NCI-H1417 treated with DMSO at 0.1 percent for 48 hours (cell line): ENCODE results near the gene DIP2B.
"Not testable (repeated sequence)": the region's sequence is repeated elsewhere in the genome, so short reads cannot be mapped to it uniquely, and the experiment has no call there.

Experiments
- DNase-seq: peaks from one replicate; lab custom pipeline; 2025; lab: John Stamatoyannopoulos, UW

DIP2B gene, protein sequence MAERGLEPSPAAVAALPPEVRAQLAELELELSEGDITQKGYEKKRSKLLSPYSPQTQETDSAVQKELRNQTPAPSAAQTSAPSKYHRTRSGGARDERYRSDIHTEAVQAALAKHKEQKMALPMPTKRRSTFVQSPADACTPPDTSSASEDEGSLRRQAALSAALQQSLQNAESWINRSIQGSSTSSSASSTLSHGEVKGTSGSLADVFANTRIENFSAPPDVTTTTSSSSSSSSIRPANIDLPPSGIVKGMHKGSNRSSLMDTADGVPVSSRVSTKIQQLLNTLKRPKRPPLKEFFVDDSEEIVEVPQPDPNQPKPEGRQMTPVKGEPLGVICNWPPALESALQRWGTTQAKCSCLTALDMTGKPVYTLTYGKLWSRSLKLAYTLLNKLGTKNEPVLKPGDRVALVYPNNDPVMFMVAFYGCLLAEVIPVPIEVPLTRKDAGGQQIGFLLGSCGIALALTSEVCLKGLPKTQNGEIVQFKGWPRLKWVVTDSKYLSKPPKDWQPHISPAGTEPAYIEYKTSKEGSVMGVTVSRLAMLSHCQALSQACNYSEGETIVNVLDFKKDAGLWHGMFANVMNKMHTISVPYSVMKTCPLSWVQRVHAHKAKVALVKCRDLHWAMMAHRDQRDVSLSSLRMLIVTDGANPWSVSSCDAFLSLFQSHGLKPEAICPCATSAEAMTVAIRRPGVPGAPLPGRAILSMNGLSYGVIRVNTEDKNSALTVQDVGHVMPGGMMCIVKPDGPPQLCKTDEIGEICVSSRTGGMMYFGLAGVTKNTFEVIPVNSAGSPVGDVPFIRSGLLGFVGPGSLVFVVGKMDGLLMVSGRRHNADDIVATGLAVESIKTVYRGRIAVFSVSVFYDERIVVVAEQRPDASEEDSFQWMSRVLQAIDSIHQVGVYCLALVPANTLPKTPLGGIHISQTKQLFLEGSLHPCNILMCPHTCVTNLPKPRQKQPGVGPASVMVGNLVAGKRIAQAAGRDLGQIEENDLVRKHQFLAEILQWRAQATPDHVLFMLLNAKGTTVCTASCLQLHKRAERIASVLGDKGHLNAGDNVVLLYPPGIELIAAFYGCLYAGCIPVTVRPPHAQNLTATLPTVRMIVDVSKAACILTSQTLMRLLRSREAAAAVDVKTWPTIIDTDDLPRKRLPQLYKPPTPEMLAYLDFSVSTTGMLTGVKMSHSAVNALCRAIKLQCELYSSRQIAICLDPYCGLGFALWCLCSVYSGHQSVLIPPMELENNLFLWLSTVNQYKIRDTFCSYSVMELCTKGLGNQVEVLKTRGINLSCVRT (N-terminal part only)

DNA sequence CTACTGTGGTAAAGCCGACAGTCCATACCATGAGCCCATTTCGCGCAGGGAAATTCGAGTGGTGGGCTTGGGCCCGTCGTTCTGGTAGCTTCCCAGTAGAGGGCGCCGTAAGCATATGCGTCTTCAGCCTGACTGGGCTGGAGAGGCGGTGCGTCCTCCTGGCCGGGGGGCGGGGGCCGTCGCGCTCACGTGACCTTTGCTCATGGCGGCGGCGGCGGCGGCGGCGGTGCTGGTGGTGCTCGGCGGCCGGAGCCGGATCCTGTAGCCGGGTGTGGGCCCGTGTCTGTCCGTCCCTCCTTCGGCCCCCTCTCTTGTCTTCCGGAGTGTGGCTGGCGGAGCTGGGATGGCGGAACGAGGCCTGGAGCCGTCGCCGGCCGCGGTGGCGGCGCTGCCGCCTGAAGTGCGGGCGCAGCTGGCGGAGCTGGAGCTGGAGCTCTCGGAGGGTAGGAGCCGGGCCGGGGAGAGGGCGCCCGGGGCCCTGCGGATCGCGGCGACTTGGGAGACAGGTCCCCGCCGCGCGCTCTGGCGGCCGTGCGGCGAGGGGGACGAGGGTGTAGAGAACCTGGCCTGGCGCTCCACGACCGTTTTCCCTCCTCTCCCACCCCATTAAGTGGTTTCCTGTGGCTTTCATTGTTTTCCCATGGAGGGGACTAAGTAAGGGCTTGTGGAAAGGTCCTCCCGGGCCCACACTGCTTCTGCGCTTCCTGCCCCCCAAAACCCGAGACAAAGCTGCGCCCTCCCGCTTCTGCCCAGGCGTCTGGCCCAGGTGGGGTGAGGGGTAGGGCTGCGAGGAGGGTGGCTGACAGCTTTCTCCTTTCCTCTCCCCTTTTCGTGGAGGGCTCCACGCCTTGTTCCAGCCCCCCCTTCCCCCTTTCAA is at the start of gene DIP2B:
TSS of gene DIP2B (plus strand) at position 188 of the 877 bp plus-strand sequence. CDS start at position 344, 156 bp downstream.
- DNase-seq = peak; percentile 89

DNA sequence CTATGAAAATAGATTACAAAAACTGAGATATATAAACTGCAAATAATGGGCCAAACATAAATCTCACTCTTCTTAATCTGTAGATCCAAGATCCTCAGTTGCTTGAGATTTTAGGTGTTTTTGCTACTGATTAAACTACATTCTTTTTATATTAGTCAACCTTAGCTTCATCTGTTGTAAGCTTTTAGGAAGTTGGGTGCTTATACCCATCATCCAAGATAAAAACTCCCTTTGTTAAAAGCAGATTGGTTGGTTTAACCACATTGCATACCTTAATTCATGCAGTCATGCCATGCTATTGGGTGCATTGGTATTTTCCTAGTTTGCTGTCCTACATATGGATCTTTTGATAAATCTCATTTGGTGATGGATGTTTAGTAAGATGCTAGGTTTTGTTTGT is 46.2 kb upstream of the DIP2B start:
- no peak for DNase-seq

DNA sequence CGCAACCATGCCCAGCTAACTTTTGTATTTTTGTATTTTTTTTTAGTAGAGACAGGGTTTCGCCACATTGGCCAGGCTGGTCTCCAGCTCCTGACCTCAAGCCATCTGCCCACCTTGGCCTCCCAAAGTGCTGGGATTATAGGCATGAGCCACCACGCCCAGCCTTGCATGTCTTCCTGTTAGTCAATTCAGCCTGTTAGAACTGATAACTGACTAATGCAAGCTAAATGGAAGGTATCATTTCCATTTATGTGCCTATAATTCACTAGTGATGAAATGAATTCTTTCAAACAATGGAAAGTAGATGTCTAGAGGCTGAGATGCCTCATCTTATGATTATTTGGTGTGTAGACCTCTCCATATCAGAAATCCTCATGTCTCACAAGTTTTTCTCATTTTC is 37.3 kb upstream of the DIP2B start:
- DNase-seq = no peak

DNA sequence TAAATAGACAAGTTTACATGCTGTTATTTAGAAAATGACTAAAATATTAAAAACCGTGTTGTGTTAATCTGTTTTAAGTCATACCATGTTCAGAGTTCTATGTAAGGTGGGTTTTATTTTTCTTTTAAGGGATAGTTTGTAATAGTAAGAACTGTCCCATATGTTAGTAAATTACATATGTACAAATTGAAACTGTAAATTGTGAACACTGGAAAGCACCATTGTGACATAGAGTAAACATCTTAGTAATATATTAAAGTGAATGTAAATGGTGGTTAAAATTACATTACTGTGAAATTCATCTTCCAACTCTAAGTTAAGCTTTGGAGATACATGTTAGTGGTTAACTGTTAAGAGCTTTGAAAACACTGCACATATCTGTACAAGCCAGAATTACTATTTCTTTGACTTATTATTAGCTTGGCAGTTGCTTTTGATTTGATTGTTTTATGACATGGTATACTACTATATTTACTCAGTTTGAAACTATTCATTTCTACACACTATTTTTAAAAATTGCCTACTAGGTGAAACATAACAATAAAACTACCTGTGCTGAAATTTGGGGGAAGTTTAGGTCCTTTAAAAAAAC is 27.4 kb upstream of the DIP2B start:
- DNase-seq = no peak

DNA sequence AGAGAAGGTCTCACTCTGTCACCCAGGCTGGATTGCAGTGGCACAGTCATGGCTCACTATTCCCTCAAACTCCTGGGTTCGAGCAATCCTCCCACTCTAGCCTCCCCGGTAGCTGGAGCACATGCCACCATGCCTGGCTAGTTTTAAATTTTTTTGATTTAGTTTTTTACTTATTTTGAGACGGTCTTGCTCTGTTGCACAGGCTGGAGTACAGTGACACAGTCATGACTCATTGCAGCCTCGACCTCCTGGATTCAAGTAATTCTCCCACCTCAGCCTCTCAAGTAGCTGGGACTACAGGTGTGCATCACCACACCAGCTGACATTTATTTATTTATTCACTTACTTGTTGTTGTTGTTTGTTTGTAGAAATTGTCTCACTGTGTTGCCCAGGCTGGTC is 22.2 kb upstream of the DIP2B start:
- no peak for DNase-seq

DNA sequence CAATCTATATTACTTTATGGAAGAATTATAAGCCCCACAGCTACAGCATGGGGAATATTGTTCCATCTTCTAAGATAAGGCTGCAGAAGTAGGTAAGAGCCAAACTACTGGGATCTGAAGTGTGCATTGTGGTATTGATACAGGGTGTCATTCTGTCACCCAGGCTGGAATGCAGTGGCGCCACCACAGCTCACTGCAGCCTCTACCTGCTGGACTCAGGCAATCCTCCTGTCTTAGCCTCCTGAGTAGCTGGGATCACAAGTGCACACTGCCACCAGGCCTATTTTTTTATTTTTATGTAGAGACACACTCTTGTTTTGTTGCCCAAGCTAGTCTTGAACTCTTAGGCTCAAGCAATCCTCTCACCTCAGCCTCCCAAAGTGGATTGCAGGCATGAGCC is 21.3 kb upstream of the DIP2B start:
- DNase-seq = no peak

DNA sequence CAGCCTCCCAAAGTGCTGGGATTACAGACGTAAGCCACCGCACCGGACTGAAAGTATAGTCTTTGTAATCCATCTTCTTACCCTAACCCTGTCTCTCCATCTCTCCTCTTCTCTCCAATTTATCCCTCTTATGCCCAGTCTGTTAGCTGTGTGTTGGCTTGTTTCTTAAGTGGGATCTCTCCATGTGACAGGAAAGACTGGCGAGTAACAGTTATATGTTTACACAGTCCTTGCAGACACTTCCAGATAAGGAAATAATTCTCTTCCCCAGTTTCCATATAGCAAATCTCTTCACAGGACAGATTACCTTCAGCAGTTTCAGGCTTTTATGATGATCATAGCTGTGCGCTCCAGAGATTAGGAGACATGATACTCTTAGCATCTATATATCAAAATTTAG is 16.0 kb upstream of the DIP2B start:
- no peak for DNase-seq

DNA sequence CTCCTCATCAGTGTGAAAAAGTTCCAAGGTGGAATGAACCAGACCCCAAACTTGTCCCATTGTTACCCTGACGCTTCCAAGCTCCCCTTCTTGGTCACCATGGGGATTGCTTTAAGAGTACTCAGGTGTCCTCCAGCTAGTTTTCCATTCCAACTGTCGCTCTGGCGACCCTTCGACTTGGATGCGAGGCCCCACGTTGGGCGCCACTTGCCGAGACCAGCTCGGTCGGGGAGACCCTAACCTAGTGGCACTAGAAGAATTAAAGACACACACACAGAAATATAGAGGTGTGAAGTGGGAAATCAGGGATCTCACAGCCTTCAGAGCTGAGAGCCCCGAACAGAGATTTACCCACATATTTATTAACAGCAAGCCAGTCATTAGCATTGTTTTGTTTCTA is 6.7 kb upstream of the DIP2B start:
- not testable (repeated sequence) for DNase-seq

DNA sequence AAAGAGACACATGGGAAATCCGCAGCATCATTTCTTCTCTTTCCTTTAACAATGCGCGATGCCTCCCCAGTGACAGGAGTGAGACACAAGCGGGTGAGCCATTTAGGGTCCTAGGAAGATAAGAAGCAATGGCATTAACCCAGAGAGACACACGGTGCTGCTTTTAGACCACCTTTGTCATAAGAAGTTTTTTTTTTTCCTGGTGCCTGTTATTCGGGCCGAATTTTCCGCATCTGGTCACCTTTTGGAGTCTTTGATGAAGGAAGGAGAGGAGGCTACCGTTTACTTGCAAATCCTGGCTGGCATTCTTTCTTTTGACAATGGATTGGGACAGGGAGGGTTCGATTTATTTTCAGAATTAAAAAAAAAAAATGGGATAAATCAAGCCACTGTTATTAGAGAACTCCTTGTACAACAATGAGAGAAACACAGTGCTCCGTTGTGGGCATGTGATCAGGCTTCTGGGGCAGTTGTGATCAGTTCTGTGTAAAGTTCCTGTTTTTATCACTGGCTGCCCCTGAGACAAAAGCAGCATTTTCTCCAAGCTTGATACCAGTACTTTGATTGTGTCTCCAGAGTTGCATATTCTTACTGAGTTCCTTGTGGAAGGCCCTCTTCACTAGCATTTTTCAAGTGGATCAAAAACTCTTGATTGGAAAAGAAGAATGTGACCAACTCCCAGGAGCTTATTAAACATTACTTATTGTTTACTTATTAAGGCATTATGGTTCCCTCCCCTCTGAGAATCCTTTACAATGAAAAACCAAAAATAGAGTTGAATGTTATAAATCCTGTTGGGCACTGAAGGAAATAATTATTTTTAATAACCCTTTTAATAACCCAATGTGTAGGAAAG is 1.1 kb downstream of the DIP2B start:
- no peak for DNase-seq

DNA sequence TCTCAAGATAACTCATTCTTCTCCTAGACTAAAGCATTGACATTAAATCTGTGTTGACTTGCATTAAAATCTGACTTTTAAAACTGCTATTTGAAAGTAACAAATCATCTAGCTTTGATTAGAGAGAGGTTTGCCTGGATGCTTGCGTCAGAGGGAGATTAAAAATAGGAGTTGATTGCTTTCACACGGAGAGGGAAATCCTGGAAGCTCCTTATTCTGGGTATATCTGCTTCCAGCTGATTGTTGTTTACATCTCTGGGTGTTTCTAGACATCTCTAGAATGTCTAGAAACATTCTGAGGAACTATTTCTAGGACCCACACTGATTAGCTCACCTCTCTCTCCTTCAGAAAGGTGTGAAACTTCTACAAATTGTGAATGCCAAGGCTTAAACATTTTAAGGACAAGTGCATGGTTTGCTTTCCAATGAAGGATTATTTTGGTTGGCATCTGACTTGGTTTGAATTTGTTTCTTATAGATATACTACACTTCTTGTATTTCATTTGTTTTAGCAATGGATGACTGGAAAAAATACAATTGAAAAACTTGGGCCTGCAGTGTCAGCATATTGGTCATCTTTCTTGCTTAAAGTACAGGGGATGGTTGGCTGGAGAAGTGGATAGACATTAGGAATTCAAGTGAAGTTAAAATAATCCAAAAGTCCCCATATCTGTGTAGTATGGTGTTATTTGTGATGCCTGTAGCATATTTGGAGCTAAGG is 2.1 kb downstream of the DIP2B start:
- DNase-seq = no peak

DNA sequence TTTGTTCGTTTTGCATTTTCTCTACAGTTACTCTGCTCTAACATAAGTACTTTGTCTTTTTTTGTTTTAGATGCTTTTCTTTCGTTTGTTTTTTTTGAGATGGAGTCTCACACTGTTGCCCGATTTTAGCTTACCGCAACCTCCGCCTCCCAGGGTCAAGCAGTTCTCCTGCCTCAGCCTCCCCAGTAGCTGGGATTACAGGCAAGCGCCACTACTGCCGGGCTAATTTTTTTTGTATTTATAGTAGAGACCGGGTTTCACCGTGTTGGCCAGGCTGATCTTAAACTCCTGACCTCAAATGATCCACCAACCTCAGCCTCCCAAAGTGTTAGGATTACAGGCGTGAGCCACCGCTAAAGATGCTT is 2.7 kb downstream of the DIP2B start:
- DNase-seq = no peak

DNA sequence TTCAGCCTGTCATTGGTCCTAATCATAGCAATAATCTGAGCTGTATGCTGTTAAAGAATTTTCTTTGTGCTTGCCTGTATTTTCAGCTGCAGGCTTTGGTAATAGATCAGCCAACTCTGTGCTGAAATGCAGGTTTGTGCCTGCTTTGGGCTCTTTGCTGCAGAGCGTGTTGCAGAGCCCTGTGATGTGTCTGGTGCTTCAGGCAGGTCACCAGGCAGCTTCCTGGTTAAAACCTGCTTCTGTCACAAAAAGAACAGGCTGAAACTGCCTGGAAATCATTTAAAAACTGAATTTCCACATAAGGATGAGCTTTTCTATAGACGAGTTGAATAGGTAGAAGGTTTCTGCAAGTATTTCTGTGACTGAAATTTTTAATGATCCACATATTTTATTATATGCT is 3.1 kb downstream of the DIP2B start:
- DNase-seq = no peak

DNA sequence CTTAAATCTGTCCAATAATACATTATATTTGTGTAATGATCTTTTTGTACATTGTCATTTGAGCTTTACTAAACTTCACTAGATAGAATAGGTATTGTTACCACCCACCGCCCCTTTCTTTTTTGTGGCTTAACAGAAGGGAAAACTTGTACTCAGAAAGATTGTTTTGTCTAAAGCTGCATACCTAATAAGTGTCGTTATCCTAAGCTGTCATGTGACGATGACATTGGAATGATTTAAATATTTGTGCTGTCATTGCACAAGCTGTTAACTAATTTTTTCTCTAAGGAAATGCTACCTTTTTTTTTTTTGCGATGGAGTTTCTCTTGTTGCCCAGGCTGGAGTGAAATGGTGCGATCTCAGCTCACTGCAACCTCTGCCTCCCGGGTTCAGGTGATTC is 3.6 kb downstream of the DIP2B start:
- no peak for DNase-seq

DNA sequence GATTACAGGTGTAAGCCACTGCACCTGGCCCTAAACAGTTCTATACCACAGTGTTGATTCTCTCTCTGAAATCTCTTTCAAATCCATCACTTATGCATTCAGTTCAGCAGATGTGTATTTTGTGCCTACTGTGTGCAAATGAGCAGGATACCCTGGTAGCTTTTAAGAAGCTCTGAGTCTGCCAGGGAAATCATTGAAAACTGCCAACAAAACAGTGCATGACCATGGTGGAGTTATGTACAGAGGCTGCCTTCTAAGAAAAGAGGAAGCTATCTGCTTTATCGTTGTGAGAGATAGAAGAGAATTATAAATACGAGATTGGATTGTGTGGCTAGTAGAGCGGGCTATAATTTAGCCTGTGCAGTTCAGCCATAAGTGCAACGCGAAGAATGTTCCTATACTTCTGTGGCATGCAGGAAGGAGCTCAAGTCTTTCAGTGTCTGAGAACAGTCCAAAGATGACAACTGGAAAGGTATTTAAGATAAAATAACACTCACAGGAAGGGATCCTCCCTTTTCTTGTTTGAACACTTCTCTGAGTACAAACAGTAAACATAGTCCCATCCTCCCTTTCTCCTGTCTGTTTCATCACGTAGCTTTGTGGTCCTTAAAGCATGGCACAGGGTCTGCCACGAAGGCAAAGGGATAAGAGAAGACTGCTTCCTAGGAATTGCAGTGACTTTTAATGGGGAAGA is 4.3 kb downstream of the DIP2B start:
- DNase-seq = no peak

DNA sequence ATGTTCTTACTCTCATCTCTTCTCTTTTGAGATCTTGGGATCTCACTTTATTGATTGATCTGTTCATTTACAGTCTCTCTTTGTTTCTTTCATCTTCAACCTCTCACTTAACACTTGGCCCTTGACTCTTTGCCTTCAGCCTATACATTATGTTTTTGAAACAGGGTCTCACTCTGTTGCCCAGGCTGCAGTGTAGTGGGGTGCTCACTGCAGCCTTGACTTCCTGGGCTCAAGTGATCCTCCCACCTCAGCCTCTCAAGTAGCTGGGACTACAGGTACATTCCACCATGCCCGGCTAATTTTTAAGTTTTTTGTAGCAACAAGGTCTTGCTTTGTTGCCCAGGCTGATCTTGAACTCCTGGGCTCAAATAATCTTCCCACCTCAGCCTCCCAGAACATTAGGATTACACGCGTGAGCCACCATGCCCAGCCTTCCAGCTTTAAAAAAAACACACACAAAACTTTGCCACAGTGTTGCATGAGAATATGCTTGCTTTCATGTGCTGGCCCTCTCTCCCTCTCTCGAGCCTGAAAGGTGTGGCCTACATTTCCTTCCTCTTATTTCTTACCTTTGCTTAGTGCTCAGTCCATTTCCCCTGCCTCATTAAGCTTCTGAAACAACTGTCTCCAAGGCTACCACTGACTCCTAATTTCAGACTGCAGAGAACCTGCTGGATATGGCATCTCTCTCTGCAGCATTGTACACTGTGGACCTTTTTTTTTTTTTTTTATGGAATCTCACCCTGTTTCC is 9.9 kb downstream of the DIP2B start:
- DNase-seq = no peak

DNA sequence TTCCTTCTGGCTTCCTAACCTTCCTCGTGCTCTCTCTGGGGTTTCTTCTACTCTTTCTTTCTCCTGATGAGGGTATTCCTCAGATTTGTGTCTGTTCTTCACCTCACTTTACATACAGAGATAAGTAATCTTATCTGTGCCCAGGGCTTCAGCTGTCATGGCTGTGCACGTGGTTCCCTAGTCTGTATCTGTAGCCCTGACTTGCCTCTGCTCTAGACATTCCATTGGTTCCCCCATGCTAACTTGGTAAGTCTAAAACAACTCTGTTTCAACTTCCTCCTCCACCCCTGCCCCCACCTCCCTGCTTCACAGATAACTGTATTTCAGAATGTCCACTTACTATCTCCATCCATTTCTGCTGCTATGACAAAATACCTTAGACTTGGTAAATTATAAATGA is 10.8 kb downstream of the DIP2B start:
- DNase-seq = no peak

DNA sequence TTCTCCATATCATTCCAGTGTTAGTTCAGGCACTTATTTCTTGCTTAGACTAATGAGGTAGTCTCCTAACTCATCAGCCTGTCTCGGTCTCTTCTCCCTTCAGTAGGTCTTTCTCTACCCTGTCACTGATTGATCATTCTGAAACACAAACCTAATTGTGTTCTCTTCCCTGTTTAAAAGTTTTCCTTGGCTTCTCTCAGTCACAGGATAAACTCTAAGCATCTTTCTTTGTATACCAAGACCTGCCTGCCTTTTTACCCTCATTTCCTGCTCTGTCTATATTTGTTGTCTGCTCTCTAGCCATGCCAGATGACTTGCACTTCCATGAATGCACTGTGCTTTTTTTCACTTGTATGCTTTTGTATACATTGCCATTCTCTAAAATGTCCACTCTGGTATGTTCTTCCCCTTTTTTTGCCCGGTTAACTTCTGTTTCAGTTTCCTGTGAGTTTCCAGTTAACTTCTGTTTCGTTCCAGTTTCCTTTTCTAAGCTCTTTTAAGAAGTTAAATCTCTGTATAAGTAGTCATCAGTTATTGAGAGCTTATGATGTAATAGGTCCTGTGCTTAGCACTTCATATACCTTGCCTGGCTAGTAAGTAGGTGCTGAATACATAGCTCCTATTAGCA is 12.8 kb downstream of the DIP2B start:
- no peak for DNase-seq

DNA sequence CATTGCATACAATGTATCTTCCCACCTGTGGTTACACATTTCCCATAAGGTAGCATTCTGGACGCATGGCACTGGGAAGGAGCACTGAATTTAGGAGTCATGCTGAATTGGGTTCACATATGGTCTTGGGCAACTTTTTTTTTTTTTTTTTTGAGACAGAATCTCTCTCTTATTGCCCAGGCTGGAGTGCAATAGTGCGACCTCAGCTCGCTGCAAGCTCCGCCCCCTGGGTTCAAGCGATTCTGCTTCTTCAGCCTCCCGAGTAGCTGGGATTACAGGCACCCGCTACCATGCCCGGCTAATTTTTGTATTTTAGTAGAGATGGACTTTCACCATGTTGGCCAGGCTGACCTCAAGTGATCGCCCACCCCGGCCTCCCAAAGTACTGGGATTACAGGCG is 13.3 kb downstream of the DIP2B start:
- no peak for DNase-seq
